OCI-LY7 (cell line): ENCODE measurements around the gene TAF10.

Experiments used
- EZH2phosphoT487 ChIP-seq: fragments of 200-600 bp; sonication (generic); IDR thresholded peaks from 2 replicates; pipeline ENCODE4 v1.6.1; 2018; ENCODE audit warnings: low read depth, borderline replicate concordance, mild to moderate bottlenecking, mixed run types, antibody characterized with exemption, low read length, moderate library complexity, mixed read lengths
- TF ChIP-seq, protein P1 (sequence below): fragments of 200-600 bp; sonication (generic); conservative IDR thresholded peaks from 2 replicates; pipeline ENCODE4 v1.5.1; 2014; ENCODE audit warnings: mild to moderate bottlenecking, antibody characterized with exemption, low read length, moderate library complexity, mixed read lengths

DNA sequence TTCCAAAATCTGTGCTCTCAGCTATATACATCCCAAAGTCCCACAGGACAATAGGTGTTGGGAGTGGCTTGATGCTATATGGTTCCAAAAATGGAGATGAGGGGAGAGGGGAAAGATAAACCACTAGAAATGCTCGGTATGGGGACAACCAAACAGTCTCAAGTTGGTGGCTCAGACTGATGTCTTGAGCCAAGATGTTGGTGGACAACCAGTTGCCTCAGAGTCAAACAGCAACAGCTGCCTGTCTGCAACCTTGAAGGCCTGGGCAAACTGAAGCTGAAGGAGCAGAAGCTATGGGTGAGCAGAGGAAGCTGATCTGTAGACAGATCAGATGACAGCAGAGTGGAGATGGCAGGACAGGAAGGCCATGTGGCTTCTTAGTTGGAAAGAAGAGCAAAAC is 12.6 kb downstream of the TAF10 start:
- TF ChIP-seq, protein P1, sequence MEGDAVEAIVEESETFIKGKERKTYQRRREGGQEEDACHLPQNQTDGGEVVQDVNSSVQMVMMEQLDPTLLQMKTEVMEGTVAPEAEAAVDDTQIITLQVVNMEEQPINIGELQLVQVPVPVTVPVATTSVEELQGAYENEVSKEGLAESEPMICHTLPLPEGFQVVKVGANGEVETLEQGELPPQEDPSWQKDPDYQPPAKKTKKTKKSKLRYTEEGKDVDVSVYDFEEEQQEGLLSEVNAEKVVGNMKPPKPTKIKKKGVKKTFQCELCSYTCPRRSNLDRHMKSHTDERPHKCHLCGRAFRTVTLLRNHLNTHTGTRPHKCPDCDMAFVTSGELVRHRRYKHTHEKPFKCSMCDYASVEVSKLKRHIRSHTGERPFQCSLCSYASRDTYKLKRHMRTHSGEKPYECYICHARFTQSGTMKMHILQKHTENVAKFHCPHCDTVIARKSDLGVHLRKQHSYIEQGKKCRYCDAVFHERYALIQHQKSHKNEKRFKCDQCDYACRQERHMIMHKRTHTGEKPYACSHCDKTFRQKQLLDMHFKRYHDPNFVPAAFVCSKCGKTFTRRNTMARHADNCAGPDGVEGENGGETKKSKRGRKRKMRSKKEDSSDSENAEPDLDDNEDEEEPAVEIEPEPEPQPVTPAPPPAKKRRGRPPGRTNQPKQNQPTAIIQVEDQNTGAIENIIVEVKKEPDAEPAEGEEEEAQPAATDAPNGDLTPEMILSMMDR = no peak
- no peak for TF ChIP-seq EZH2phosphoT487
